GM12864 (cell line): ENCODE results near the gene CLCN1.

Source experiments
- DNase-seq: peaks from one replicate; pipeline ENCODE4 v3.0.0-alpha.2; 2011; ENCODE audit warnings: low read depth
- H3K4me3 ChIP-seq: 2 replicates; pipeline ENCODE4 v1.5.1; 2011; ENCODE audit warnings: mild to moderate bottlenecking, low read depth, low read length, control low read depth
- CTCF ChIP-seq: IDR thresholded peaks from 2 replicates; pipeline ENCODE4 v1.5.1; 2011; ENCODE audit warnings: low read depth, mild to moderate bottlenecking, moderate library complexity, low read length, control low read depth, inconsistent platforms; ENCODE audit errors: missing control alignments

The CLCN1 gene

GRCh38 chr7:143292876-143293275 lies 23.0 kb upstream of the CLCN1 start:
- H3K4me3 ChIP-seq = no peak overlapping the region
- TF ChIP-seq CTCF = no peak
- DNase-seq = no peak

- no peak overlapping the region for H3K4me3 ChIP-seq
Measured at GRCh38 chr7:143295870-143296269, 20.0 kb upstream of the CLCN1 start.

GRCh38 chr7:143296686-143297085 lies 19.2 kb upstream of the CLCN1 start:
- TF ChIP-seq CTCF = no peak
- H3K4me3 ChIP-seq = no peak overlapping the region
- no peak for DNase-seq

More at GRCh38 chr7:143295870-143296269, 20.0 kb upstream of the CLCN1 start:
- TF ChIP-seq CTCF = no peak
- no peak for DNase-seq

- no peak for DNase-seq
- H3K4me3 ChIP-seq = no peak overlapping the region
- no peak for TF ChIP-seq CTCF
Measured at GRCh38 chr7:143299346-143299745, 16.6 kb upstream of the CLCN1 start.

GRCh38 chr7:143299840-143300239 lies 16.1 kb upstream of the CLCN1 start:
- no peak for DNase-seq
- no peak overlapping the region for H3K4me3 ChIP-seq
- TF ChIP-seq CTCF = peak; percentile 79

- TF ChIP-seq CTCF = no peak
- DNase-seq = no peak
- no peak overlapping the region for H3K4me3 ChIP-seq
Measured at GRCh38 chr7:143300959-143301935, 14.7 kb upstream of the CLCN1 start.
